H9 (cell line): Measurements from ENCODE around the gene RPS14. TPM values are rescaled to one million over a fixed set of nuclear protein-coding genes. Genes with fewer than 3 reads are reported as not detected.

Experiments
- DNase-seq: peaks from one replicate; pipeline ENCODE4 v3.0.0-alpha.2; 2017
- H2AFZ ChIP-seq: one replicate; pipeline ENCODE4 v1.6.1; 2013; ENCODE audit warnings: mild to moderate bottlenecking, low read length, control low read depth, moderate library complexity
- H2AK5ac ChIP-seq: 2 replicates; pipeline ENCODE4 v1.6.1; 2013; ENCODE audit warnings: low read length, control low read depth, mixed read lengths; ENCODE audit not compliant: insufficient read length
- H2BK120ac ChIP-seq: one replicate; pipeline ENCODE4 v1.6.1; 2013; ENCODE audit warnings: low read depth, mild to moderate bottlenecking, low read length, control low read depth, inconsistent platforms; ENCODE audit not compliant: poor library complexity, severe bottlenecking
- H2BK12ac ChIP-seq: 2 replicates; pipeline ENCODE4 v1.6.1; 2013; ENCODE audit warnings: low read length, control low read depth, mixed read lengths, low read depth; ENCODE audit not compliant: insufficient read length
- H2BK15ac ChIP-seq: 2 replicates; pipeline ENCODE4 v1.6.1; 2013; ENCODE audit warnings: low read depth, low read length, control low read depth
- H2BK20ac ChIP-seq: one replicate; pipeline ENCODE4 v1.6.1; 2013; ENCODE audit warnings: low read depth, mild to moderate bottlenecking, low read length, control low read depth, inconsistent platforms; ENCODE audit not compliant: poor library complexity, severe bottlenecking
- H2BK5ac ChIP-seq: 2 replicates; pipeline ENCODE4 v1.6.1; 2013; ENCODE audit warnings: low read length, control low read depth, mixed read lengths; ENCODE audit not compliant: insufficient read length
- H3K14ac ChIP-seq: 2 replicates; pipeline ENCODE4 v1.6.1; 2013; ENCODE audit warnings: low read length, control low read depth; ENCODE audit not compliant: insufficient read depth
- H3K18ac ChIP-seq: 2 replicates; pipeline ENCODE4 v1.6.1; 2013; ENCODE audit warnings: low read depth, mild to moderate bottlenecking, mixed read lengths, low read length, control low read depth; ENCODE audit not compliant: insufficient read length
- H3K23ac ChIP-seq: 2 replicates; pipeline ENCODE4 v1.6.1; 2013; ENCODE audit warnings: low read length, control low read depth, mixed read lengths, low read depth; ENCODE audit not compliant: insufficient read length
- H3K23me2 ChIP-seq: 2 replicates; pipeline ENCODE4 v1.6.1; 2013; ENCODE audit warnings: low read depth, mild to moderate bottlenecking, mixed read lengths, low read length, control low read depth; ENCODE audit not compliant: insufficient read length, poor library complexity, severe bottlenecking
- H3K27ac ChIP-seq: 2 replicates; pipeline ENCODE4 v1.5.1; 2013; ENCODE audit warnings: low read length, control low read depth, mixed read lengths, low read depth; ENCODE audit not compliant: insufficient read length
- H3K27me3 ChIP-seq: 2 replicates; pipeline ENCODE4 v1.6.1; 2013; ENCODE audit warnings: low read length, control low read depth, inconsistent platforms; ENCODE audit not compliant: insufficient read depth
- H3K4ac ChIP-seq: 2 replicates; pipeline ENCODE4 v1.6.1; 2013; ENCODE audit warnings: low read depth, mild to moderate bottlenecking, control low read depth, inconsistent platforms, low read length, moderate library complexity
- H3K4me1 ChIP-seq: 2 replicates; pipeline ENCODE4 v1.6.1; 2013; ENCODE audit warnings: low read length, control low read depth, inconsistent platforms; ENCODE audit not compliant: insufficient read depth
- H3K4me2 ChIP-seq: 2 replicates; pipeline ENCODE4 v1.6.1; 2013; ENCODE audit warnings: low read length, control low read depth, mixed read lengths; ENCODE audit not compliant: insufficient read length, insufficient read depth
- H3K56ac ChIP-seq: 2 replicates; pipeline ENCODE4 v1.6.1; 2013; ENCODE audit warnings: low read depth, mild to moderate bottlenecking, mixed read lengths, low read length, control low read depth; ENCODE audit not compliant: insufficient read length
- H3K79me1 ChIP-seq: 2 replicates; pipeline ENCODE4 v1.6.1; 2013; ENCODE audit warnings: low read depth, mild to moderate bottlenecking, moderate library complexity, low read length, control low read depth, inconsistent platforms; ENCODE audit not compliant: insufficient read depth, poor library complexity, severe bottlenecking
- H3K79me2 ChIP-seq: 2 replicates; pipeline ENCODE4 v1.6.1; 2013; ENCODE audit warnings: low read length, control low read depth, inconsistent platforms; ENCODE audit not compliant: insufficient read depth
- H3K9ac ChIP-seq: 2 replicates; pipeline ENCODE4 v1.6.1; 2013; ENCODE audit warnings: low read length, control low read depth, mixed read lengths; ENCODE audit not compliant: insufficient read length; ENCODE audit errors: extremely low read depth
- H3K9me3 ChIP-seq: one replicate; pipeline ENCODE4 v1.6.1; 2013; ENCODE audit warnings: low read depth, low read length, inconsistent platforms; ENCODE audit not compliant: control insufficient read depth
- H3T11ph ChIP-seq: one replicate; pipeline ENCODE4 v1.6.1; 2013; ENCODE audit warnings: mild to moderate bottlenecking, low read length, control low read depth, inconsistent platforms
- H4K20me1 ChIP-seq: one replicate; pipeline ENCODE4 v1.6.1; 2013; ENCODE audit not compliant: control insufficient read depth, insufficient read length, insufficient read depth
- H4K5ac ChIP-seq: 2 replicates; pipeline ENCODE4 v1.6.1; 2013; ENCODE audit warnings: low read depth, mild to moderate bottlenecking, mixed read lengths, low read length, control low read depth; ENCODE audit not compliant: insufficient read length
- H4K8ac ChIP-seq: replicated peaks from 2 replicates; pipeline ENCODE4 v1.6.1; 2013; ENCODE audit warnings: low read length, control low read depth, mixed read lengths, low read depth; ENCODE audit not compliant: insufficient read length
- H4K91ac ChIP-seq: 2 replicates; pipeline ENCODE4 v1.6.1; 2013; ENCODE audit warnings: low read depth, mild to moderate bottlenecking, moderate library complexity, mixed read lengths, low read length, control low read depth; ENCODE audit not compliant: insufficient read length
- H3K27ac Mint-ChIP-seq, 3 experiments: 2 replicates in 2 of 3; 3 replicates in 1 of 3; pipeline ENCODE4 v1.8.0; 2020 to 2021; ENCODE audit warnings: mixed read lengths in 3 of 3, mild to moderate bottlenecking in 1 of 3, moderate library complexity in 1 of 3
- H3K27me3 Mint-ChIP-seq: 2 replicates; pipeline ENCODE4 v1.8.0; 2021; ENCODE audit warnings: low read depth, mild to moderate bottlenecking, moderate library complexity, mixed read lengths
- H3K36me3 Mint-ChIP-seq, 3 experiments: 2 replicates in 2 of 3; 3 replicates in 1 of 3; pipeline ENCODE4 v1.8.0; 2020 to 2021; ENCODE audit warnings: low read depth in 3 of 3, mixed read lengths in 3 of 3; ENCODE audit not compliant: insufficient read depth in 1 of 3
- H3K4me1 Mint-ChIP-seq, 2 experiments: 2 replicates each; pipeline ENCODE4 v1.8.0; 2020; ENCODE audit warnings: mixed read lengths in 2 of 2
- H3K4me3 Mint-ChIP-seq, 2 experiments: 2 replicates in 1 of 2; 3 replicates in 1 of 2; pipeline ENCODE4 v1.8.0; 2020 to 2021; ENCODE audit warnings: mild to moderate bottlenecking in 2 of 2, mixed read lengths in 2 of 2, moderate library complexity in 1 of 2
- H3K9me3 Mint-ChIP-seq, 2 experiments: 2 replicates in 1 of 2; 3 replicates in 1 of 2; pipeline ENCODE4 v1.8.0; 2020; ENCODE audit warnings: mild to moderate bottlenecking in 2 of 2, mixed read lengths in 2 of 2, moderate library complexity in 1 of 2
- WGBS: extraction: QIAGEN DNeasy Blood & Tissue Kit; methylation state at CpG from one replicate; pipeline ENCODE4 v1.1.7; 2013; ENCODE audit warnings: missing lambda C conversion rate, low lambda C conversion rate, mixed read lengths; ENCODE audit not compliant: insufficient read length; ENCODE audit errors: extremely low coverage; 5-methylcytosine and 5-hydroxymethylcytosine counted together
- total RNA-seq: library from RNA; stranded (reverse); gene quantifications from 2 replicates; pipeline ENCODE4 v1.2.1, GENCODE V29; 2021
- TF ChIP-seq, protein P1 (sequence below): fragments of 200-600 bp; sonication (generic); conservative IDR thresholded peaks from 3 replicates; pipeline ENCODE4 v1.8.0; 2021; ENCODE audit warnings: antibody characterized with exemption, mild to moderate bottlenecking

Gene RPS14
- total RNA-seq, 1 experiment from 2014 or later: 2,533 TPM

- no peak overlapping the region for H4K91ac ChIP-seq
- H3K4me1 ChIP-seq: no peaks in the 10 kb centered on the region
- H3K4me2 ChIP-seq: no peak overlapping the region
- peaks cover 27 to 47% of the 10 kb centered on the region in 2 experiments for H3K4me1 Mint-ChIP-seq
- H3K23me2 ChIP-seq: peaks cover 8% of the 10 kb centered on the region
- no peak overlapping the region for H4K8ac ChIP-seq
- no peaks in the 10 kb centered on the region for H3K27me3 ChIP-seq
- no peak for DNase-seq
- H3K18ac ChIP-seq: no peak overlapping the region
- TF ChIP-seq, protein P1, sequence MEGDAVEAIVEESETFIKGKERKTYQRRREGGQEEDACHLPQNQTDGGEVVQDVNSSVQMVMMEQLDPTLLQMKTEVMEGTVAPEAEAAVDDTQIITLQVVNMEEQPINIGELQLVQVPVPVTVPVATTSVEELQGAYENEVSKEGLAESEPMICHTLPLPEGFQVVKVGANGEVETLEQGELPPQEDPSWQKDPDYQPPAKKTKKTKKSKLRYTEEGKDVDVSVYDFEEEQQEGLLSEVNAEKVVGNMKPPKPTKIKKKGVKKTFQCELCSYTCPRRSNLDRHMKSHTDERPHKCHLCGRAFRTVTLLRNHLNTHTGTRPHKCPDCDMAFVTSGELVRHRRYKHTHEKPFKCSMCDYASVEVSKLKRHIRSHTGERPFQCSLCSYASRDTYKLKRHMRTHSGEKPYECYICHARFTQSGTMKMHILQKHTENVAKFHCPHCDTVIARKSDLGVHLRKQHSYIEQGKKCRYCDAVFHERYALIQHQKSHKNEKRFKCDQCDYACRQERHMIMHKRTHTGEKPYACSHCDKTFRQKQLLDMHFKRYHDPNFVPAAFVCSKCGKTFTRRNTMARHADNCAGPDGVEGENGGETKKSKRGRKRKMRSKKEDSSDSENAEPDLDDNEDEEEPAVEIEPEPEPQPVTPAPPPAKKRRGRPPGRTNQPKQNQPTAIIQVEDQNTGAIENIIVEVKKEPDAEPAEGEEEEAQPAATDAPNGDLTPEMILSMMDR: no peak
- H3K9me3 ChIP-seq: no peaks in the 10 kb centered on the region
- H3T11ph ChIP-seq: no peak overlapping the region
- peak overlapping the region in 2 of 3 experiments; percentile 81 to 100; a peak in 5 of 7 replicates for H3K27ac Mint-ChIP-seq
- no peak overlapping the region for H2AFZ ChIP-seq
- no peak overlapping the region for H2BK5ac ChIP-seq
- H4K20me1 ChIP-seq: no peaks in the 10 kb centered on the region
- no peak overlapping the region for H3K14ac ChIP-seq
- peak overlapping the region; percentile 18 to 19; a peak in 3 of 5 replicates for H3K4me3 Mint-ChIP-seq
- no peak overlapping the region for H3K9ac ChIP-seq
- no peak overlapping the region for H2BK12ac ChIP-seq
- H2BK20ac ChIP-seq: no peak overlapping the region
- H2BK120ac ChIP-seq: no peak overlapping the region
- H3K4ac ChIP-seq: no peak overlapping the region
- peaks cover 16% of the 10 kb centered on the region; the same call in 1 of the 2 replicates for H3K79me2 ChIP-seq
- no peak overlapping the region for H3K23ac ChIP-seq
- no peak overlapping the region for H4K5ac ChIP-seq
- H3K27ac ChIP-seq: no peak overlapping the region
- peaks cover 0 to 3% of the 10 kb centered on the region in 2 experiments; a peak in 4 of 5 replicates for H3K9me3 Mint-ChIP-seq
- peaks cover 63 to 64% (median 64%) of the 10 kb centered on the region in 3 experiments for H3K36me3 Mint-ChIP-seq
- peaks cover 3% of the 10 kb centered on the region for H3K79me1 ChIP-seq
- H2BK15ac ChIP-seq: no peak overlapping the region
- WGBS: no CpG with 5 or more reads among the region's 2 CpGs
- no peak overlapping the region for H3K56ac ChIP-seq
- no peak overlapping the region for H2AK5ac ChIP-seq
- no peaks in the 10 kb centered on the region for H3K27me3 Mint-ChIP-seq
These were observed 3.5 kb downstream of the RPS14 start for GRCh38 chr5:150446088-150446487.
